Amniotic epithelial cell (primary cell): ENCODE data around the gene BGN.

Experiments
- DNase-seq: peaks from one replicate; pipeline ENCODE4 v3.0.0-alpha.2; 2010; ENCODE audit warnings: low read depth

Gene BGN

GRCh38 chrX:153482376-153483015, 12.3 kb upstream of the BGN start:
- DNase-seq = no peak

- no peak for DNase-seq
Measured at GRCh38 chrX:153485396-153486080, 9.2 kb upstream of the BGN start.

- DNase-seq = no peak
Measured at GRCh38 chrX:153486171-153486570, 8.6 kb upstream of the BGN start.

- DNase-seq = no peak
Measured at GRCh38 chrX:153487590-153488071, 7.1 kb upstream of the BGN start.

GRCh38 chrX:153488231-153488914, 6.4 kb upstream of the BGN start:
- peak; percentile 26 for DNase-seq

- DNase-seq = no peak
Measured at GRCh38 chrX:153490217-153490930, 4.4 kb upstream of the BGN start.

- DNase-seq = no peak
Measured at GRCh38 chrX:153491351-153491914, 3.3 kb upstream of the BGN start.

- no peak for DNase-seq
Measured at GRCh38 chrX:153491918-153492317, 2.9 kb upstream of the BGN start.

- no peak for DNase-seq
Measured at GRCh38 chrX:153492543-153492942, 2.2 kb upstream of the BGN start.

GRCh38 chrX:153493085-153493484, 1.7 kb upstream of the BGN start:
- no peak for DNase-seq

GRCh38 chrX:153494061-153494460, 719 bp upstream of the BGN start:
- no peak for DNase-seq

GRCh38 chrX:153495362-153495751, 577 bp downstream of the BGN start:
- DNase-seq = no peak

GRCh38 chrX:153495903-153496589, 1.3 kb downstream of the BGN start:
- DNase-seq = no peak

GRCh38 chrX:153496590-153496959, 1.8 kb downstream of the BGN start:
- no peak for DNase-seq

GRCh38 chrX:153498453-153498852, 3.7 kb downstream of the BGN start:
- no peak for DNase-seq

- no peak for DNase-seq
Measured at GRCh38 chrX:153499341-153499740, 4.6 kb downstream of the BGN start.

- no peak for DNase-seq
Measured at GRCh38 chrX:153499876-153500275, 5.1 kb downstream of the BGN start.

GRCh38 chrX:153500676-153501280, 6.0 kb downstream of the BGN start:
- DNase-seq = no peak

- no peak for DNase-seq
Measured at GRCh38 chrX:153501530-153501929, 6.8 kb downstream of the BGN start.

- no peak for DNase-seq
Measured at GRCh38 chrX:153502131-153502530, 7.4 kb downstream of the BGN start.

GRCh38 chrX:153502796-153503195, 8.0 kb downstream of the BGN start:
- DNase-seq = no peak
